CD4-positive, alpha-beta T cell treated with Interleukin-1 beta for 1 hour (primary cell): ENCODE measurements around the gene PEAK3.
"Not testable (repeated sequence)": the region's sequence is repeated elsewhere in the genome, so short reads cannot be mapped to it uniquely, and the experiment has no call there.

Experiments
- DNase-seq, 2 donors: peaks; one replicate each; pipeline ENCODE4 v3.0.0-alpha.2; 2020 to 2022

The PEAK3 gene

GRCh38 chr19:2288338-2288817 lies 6.4 kb upstream of the PEAK3 start:
- DNase-seq: no peak

- no peak for DNase-seq
These were observed 5.8 kb upstream of the PEAK3 start for GRCh38 chr19:2287585-2288337.

- no peak for DNase-seq
These were observed 4.6 kb upstream of the PEAK3 start for GRCh38 chr19:2286402-2287140.

GRCh38 chr19:2283835-2284507 lies 2.0 kb upstream of the PEAK3 start:
- DNase-seq: no peak

GRCh38 chr19:2282862-2283237 lies 875 bp upstream of the PEAK3 start:
- DNase-seq: no peak

DNA sequence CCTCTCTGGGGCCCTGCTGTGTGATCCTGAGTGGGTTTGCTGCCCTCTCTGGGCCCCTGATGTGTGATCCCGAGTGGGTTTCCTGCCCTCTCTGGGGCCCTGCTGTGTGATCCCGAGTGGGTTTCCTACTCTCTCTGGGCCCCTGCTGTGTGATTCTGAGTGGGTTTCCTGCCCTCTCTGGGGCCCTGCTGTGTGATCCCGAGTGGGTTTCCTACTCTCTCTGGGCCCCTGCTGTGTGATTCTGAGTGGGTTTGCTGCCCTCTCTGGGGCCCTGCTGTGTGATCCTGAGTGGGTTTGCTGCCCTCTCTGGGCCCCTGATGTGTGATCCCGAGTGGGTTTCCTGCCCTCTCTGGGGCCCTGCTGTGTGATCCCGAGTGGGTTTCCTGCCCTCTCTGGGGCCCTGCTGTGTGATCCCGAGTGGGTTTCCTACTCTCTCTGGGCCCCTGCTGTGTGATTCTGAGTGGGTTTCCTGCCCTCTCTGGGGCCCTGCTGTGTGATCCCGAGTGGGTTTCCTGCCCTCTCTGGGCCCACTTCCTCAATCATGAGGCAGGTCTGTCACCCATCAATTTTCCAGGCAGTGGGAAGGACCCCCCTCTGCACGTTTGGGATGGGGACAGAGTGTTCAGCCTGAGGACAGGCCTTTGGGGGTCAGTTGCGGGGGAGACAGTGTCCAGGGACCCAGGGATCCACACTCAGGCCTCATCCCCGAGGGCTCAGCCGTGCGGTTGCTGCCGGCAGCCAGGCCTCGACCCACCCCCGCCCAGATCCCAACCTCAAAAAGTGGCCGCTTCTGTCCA lies 512 bp downstream of the PEAK3 start:
- not testable (repeated sequence) for DNase-seq

DNA sequence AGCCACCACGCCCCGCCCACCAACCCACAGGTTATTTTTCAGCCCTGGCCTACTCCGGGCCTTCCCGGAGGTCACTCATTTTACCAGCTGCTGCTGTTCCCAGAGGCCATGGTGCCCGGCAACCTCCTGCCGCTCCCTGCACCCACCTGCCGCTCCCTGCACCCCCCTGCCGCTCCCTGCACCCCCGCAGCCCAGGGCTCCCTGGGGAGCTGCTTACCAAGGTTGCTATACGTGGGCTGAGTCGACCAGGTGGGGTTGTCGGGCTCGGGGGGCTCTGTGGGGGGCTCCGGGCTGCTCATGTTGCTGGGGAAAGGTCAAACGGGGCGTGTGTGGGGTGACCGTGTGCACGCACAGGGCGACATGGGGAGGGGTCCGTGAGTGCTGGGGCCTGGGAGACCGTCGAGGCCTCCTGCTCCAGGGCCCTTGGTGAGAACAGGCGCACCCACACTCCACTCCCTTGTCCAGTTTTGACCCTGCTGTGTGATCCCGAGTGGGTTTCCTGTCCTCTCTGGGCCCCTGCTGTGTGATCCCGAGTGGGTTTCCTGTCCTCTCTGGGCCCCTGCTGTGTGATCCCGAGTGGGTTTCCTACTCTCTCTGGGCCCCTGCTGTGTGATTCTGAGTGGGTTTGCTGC lies 1.2 kb downstream of the PEAK3 start:
- DNase-seq: no peak

- DNase-seq: no peak
These were observed 3.4 kb downstream of the PEAK3 start for GRCh38 chr19:2278459-2279158.

GRCh38 chr19:2277138-2277537 lies 4.8 kb downstream of the PEAK3 start:
- no peak for DNase-seq

DNA sequence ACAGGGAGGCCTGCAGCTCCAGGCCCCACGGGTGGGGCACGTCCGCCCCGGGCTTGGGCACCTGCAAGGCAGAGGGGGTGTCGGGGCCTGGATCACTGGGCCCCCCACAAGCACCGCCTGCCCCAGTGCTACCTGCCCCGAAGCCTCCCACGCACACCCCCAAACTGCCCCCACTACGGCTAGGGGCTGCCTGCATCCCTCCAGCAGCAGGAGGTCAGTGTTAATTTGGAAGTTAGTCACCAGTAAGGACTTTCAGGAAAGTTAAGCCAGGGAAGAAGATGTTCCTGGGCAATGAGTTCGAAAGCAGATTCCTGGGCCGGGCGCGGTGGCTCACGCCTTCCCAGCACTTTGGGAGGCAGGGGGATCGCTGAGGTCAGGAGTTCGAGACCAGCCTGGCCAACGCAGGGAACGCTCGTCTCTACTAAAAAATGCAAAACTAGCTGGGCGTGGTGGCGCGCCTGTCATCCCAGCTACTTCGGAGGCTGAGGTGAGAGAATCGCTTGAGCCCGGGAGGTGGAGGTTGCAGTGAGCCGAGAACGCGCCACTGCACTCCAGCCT lies 5.5 kb downstream of the PEAK3 start:
- no peak for DNase-seq

DNA sequence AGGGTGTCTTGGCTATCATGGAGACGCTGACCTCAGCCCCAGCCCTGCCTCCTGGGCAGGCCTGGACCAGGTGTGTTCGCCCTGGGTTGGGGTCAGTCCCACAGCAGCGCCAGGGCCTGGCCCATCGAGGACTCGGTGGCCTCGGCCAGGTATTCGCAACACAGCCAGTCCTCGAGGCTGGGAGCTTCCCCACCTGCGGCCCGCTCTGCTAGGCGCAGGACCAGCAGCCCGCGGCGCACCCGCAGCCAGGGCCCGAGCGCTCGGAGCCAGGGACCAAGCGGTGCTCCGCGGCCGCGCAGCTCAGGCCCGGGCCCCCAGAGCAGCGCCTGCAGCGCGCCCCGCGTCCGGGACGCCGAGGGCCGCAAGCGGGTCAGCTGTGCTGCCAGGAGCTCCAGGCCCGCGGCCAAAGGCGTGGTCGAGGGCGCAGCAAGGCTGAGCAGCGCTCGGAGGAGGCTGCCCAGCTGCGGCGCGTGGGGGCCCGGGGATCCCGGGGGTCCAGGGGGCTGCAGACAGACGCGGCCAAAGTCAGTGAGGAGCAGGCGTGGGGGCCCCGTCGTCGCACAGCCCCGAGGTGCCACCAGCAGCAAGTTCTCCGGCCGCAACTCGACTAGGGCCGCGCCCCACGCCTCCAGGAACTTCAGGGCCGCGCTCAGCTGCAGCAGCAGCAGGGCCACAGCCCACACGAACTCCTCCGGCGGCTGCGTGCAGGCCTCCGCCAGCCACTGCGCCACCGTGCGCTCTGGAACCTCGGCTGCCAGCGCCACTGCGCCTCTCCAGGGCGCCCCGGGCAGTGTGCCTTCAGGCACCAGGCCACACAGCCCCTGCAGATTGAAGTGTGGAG lies 6.2 kb downstream of the PEAK3 start:
- DNase-seq: no peak

- DNase-seq: peak; percentile 55 to 65
These were observed 6.9 kb downstream of the PEAK3 start for GRCh38 chr19:2274931-2275535.

- no peak for DNase-seq
These were observed 7.7 kb downstream of the PEAK3 start for GRCh38 chr19:2274185-2274711.

GRCh38 chr19:2273356-2274184 lies 8.4 kb downstream of the PEAK3 start:
- DNase-seq: peak; percentile 82 to 85

DNA sequence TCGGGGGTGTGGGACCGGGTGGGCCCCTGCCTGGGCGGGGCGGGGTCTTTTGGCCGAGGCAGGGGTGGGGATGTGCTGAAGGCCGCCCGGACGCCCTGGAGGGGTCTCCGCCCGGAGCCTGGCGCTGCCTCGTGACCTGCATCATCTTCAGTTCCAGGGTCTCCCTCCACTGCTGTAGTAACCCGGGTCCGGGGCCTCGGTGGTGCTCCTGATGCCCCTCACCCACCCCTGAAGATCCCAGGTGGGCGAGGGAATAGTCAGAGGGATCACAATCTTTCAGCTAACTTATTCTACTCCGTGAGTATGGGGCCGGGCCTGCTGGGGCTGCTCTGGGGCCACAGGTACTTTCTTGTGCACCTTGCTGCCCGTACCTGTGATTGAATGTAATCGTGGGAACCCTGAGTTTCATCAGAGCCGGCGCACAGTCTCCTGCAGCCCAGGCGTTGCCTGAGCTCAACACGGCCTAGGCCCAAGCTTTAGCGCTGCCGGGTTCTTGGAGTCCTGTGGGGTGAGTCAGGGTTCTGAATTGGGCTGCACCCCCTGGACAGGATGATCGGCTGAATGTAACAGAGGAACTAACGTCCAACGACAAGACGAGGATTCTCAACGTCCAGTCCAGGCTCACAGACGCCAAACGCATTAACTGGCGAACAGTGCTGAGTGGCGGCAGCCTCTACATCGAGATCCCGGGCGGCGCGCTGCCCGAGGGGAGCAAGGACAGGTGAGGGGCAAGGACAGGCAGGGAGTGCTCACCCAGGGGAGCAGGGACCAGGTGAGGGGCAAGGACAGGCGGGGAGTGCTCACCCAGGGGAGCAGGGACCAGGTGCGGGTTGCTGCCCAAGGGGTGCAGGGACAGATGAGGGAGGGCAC lies 10.5 kb downstream of the PEAK3 start:
- peak in 1 of 2 donors; percentile 35 for DNase-seq

DNA sequence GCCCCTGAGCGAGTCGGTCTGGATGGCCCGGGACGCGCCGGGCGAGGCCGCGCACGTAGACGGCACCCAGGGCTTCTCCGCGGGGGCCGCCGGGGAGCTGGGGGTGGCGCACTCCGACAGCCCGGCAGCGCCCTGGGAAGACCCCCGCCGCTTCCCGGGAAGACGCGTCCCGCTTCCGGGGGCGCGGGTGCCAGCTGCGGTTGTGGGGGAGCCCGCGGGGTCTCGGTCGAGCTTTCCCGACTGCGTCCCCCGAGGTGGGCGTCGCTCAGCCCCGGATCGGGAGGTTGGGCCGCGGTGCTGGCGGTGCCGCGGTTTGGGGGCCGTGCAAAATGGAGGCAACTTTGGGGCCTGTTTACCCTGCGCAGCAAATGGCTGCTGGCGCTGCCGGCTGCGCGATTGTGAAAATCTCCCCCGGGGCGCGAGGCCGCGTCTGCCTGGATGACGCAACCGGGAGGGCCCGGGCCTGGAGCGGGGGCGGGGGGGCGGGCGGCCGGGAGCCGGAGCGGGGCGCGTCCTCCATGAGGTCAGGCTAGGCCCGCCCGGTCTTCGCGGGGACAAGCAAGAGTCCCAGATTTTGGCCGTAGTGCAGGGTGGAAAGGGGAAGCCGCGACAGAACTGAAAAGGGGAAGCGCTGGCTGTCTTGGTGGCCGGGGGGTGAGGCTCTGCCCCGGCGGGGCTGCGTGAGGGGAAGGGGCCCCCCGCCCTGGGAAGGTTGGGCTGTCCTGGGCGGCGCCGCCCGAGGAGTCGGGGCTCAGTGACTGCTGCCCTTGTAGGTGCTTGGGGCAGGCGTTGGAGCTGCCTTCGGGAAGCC lies 11.3 kb downstream of the PEAK3 start:
- DNase-seq: peak; percentile 81 to 86

DNA sequence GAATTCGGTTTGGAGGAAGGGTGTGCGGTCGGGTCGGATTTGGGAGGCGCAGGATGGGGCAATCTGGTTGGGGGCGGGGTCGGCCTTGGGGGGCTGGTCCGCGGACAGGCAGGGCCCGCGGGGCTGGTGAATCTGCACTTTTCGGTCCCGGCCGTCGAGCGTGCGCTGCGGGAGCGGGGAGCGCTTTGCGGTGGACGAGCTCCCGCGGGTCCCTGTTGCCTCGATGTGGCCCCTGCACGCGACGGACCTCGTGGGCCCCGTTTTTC lies 11.9 kb downstream of the PEAK3 start:
- DNase-seq: peak in 1 of 2 donors; percentile 36
